ENCODE data around the gene MSH6. TPM values are rescaled to one million over a fixed set of nuclear protein-coding genes. Genes with fewer than 3 reads are reported as not detected.

MSH6 gene
- total RNA-seq, 2 experiments from 2014 or later, result 291 to 525 TPM

- peaks cover 19% of the 10 kb centered on the region; the same call in 1 of the 2 replicates for H3K9me3 ChIP-seq (ENCODE audit: low read length)
- intact Hi-C loops (cut with micrococcal nuclease; ENCODE audit: unreplicated experiment), result no loop called here
- peaks cover 100% of the 10 kb centered on the region for H3K36me3 ChIP-seq (ENCODE audit: insufficient read depth, low read length)
- H3K79me2 ChIP-seq (ENCODE audit: insufficient read depth, low read depth, low read length), result peaks cover 66% of the 10 kb centered on the region
- ChIA-PET POLR2A (interaction anchor here (0.7 to 0.9 kb wide), 2 partner anchors 16 to 104 kb away, joined by 3 read pairs; no protein-coding TSS in a partner anchor), CTCF (ENCODE audit: unreplicated experiment) (no interaction called here)
- peaks cover 7% of the 10 kb centered on the region for H3K4me1 ChIP-seq (ENCODE audit: insufficient read depth, low read length, poor library complexity, severe bottlenecking)
- H3K9me2 ChIP-seq (ENCODE audit: insufficient read depth, low read length), result no peaks in the 10 kb centered on the region
- no peak for DNase-seq (ENCODE audit: low spot score)
- no TSS peak for BruUV-seq (replicated peaks)
- H3K4me2 ChIP-seq (ENCODE audit: low read length), result no peak overlapping the region
- no peak overlapping the region for H2AFZ ChIP-seq (ENCODE audit: low read length)
- peaks cover 41% of the 10 kb centered on the region; the same call in 1 of the 2 replicates for H4K20me1 ChIP-seq (ENCODE audit: insufficient read depth, low read length)
- H3K4me3 ChIP-seq (ENCODE audit: low read depth, low read length, poor library complexity, severe bottlenecking), result no peak overlapping the region
- H3K27ac ChIP-seq (ENCODE audit: low read depth, low read length, poor library complexity, severe bottlenecking), result no peak overlapping the region
- TF ChIP-seq CTCF (conservative IDR thresholded peaks at IDR 0.05; ENCODE audit: low read length), result no peak
- TF ChIP-seq EZH2phosphoT487 (IDR thresholded peaks at IDR 0.05; ENCODE audit: borderline replicate concordance, low read depth, low read length), result no peak
Measured at GRCh38 chr2:47803363-47803762, 20.4 kb downstream of the MSH6 start.

DNA sequence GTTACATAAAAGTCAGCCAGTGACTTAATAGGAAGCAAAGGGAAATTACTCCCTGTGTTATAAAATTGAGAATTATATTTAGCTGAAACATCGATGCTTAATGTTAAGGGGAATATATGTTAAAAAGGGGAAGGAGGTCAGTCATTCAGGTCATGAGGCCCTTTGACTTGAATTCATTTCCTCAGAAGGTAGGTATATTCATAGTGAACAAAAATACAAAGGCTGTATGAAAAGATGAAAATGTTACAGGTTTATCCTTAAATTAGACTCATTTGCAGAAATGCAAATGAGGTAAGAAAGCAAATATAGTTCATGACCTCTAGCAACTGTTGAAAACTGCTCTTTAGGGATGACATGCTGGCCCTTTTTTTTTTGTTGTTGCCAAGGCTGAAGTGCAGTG is 20.8 kb downstream of the MSH6 start:
- Histone ChIP-seq H4K20me1 (ENCODE audit: insufficient read depth, low read length) (peaks cover 45% of the 10 kb centered on the region; the same call in 1 of the 2 replicates), H3K4me2 (ENCODE audit: low read length) (no peak overlapping the region), H3K9me2 (ENCODE audit: insufficient read depth, low read length) (no peaks in the 10 kb centered on the region), H3K79me2 (ENCODE audit: insufficient read depth, low read depth, low read length) (peaks cover 62% of the 10 kb centered on the region), H3K4me3 (ENCODE audit: low read depth, low read length, poor library complexity, severe bottlenecking) (no peak overlapping the region), H2AFZ (ENCODE audit: low read length) (no peak overlapping the region), H3K4me1 (ENCODE audit: insufficient read depth, low read length, poor library complexity, severe bottlenecking) (peaks cover 7% of the 10 kb centered on the region), H3K9me3 (ENCODE audit: low read length) (peaks cover 19% of the 10 kb centered on the region; the same call in 1 of the 2 replicates), H3K36me3 (ENCODE audit: insufficient read depth, low read length) (peaks cover 100% of the 10 kb centered on the region), H3K27ac (ENCODE audit: low read depth, low read length, poor library complexity, severe bottlenecking) (no peak overlapping the region)
- intact Hi-C loops (cut with micrococcal nuclease; ENCODE audit: unreplicated experiment), result no loop called here
- CTCF ChIA-PET (ENCODE audit: unreplicated experiment), result no interaction called here
- no peak for DNase-seq (ENCODE audit: low spot score)
- TF ChIP-seq EZH2phosphoT487 (IDR thresholded peaks at IDR 0.05; ENCODE audit: borderline replicate concordance, low read depth, low read length) (no peak), CTCF (conservative IDR thresholded peaks at IDR 0.05; ENCODE audit: low read length) (no peak)
- POLR2A ChIA-PET, result interaction anchor here (0.6 to 1.0 kb wide), 3 partner anchors 11 to 239 kb away, joined by 3 read pairs; no protein-coding TSS in a partner anchor
- BruUV-seq (replicated peaks), result no TSS peak

GRCh38 chr2:47805850-47806249 is 22.9 kb downstream of the MSH6 start:
- peaks cover 100% of the 10 kb centered on the region for H3K36me3 ChIP-seq (ENCODE audit: insufficient read depth, low read length)
- no peak for TF ChIP-seq EZH2phosphoT487 (IDR thresholded peaks at IDR 0.05; ENCODE audit: borderline replicate concordance, low read depth, low read length)
- intact Hi-C loops (cut with micrococcal nuclease; ENCODE audit: unreplicated experiment), result no loop called here
- peaks cover 31% of the 10 kb centered on the region; the same call in 1 of the 2 replicates for H4K20me1 ChIP-seq (ENCODE audit: insufficient read depth, low read length)
- no peak for DNase-seq (ENCODE audit: low spot score)
- ChIA-PET CTCF (ENCODE audit: unreplicated experiment) (no interaction called here), POLR2A (interaction anchor here (1.8 kb wide), 1 partner anchor 9 kb away, joined by 5 read pairs; no protein-coding TSS in a partner anchor)
- no peak overlapping the region for H3K4me2 ChIP-seq (ENCODE audit: low read length)
- no peaks in the 10 kb centered on the region for H3K9me2 ChIP-seq (ENCODE audit: insufficient read depth, low read length)
- no TSS peak for BruUV-seq (replicated peaks)
- H3K27ac ChIP-seq (ENCODE audit: low read depth, low read length, poor library complexity, severe bottlenecking), result no peak overlapping the region
- H2AFZ ChIP-seq (ENCODE audit: low read length), result no peak overlapping the region
- peaks cover 7% of the 10 kb centered on the region for H3K4me1 ChIP-seq (ENCODE audit: insufficient read depth, low read length, poor library complexity, severe bottlenecking)
- H3K4me3 ChIP-seq (ENCODE audit: low read depth, low read length, poor library complexity, severe bottlenecking), result no peak overlapping the region
- peaks cover 41% of the 10 kb centered on the region for H3K79me2 ChIP-seq (ENCODE audit: insufficient read depth, low read depth, low read length)
- H3K9me3 ChIP-seq (ENCODE audit: low read length), result peaks cover 19% of the 10 kb centered on the region; the same call in 1 of the 2 replicates

Measured in OCI-LY7 (cell line).